KMS-11 (cell line): ENCODE data around the gene SLC12A9.

Experiments
- H2AFZ ChIP-seq: fragments of 200-600 bp; sonication (generic); 2 replicates; pipeline ENCODE4 v1.6.1; 2016; ENCODE audit warnings: antibody characterized with exemption, mixed run types, low read depth
- H3K27ac ChIP-seq: fragments of 200-600 bp; sonication (generic); 2 replicates; pipeline ENCODE4 v1.6.1; 2016; ENCODE audit warnings: mild to moderate bottlenecking, mixed run types
- H3K27me3 ChIP-seq: fragments of 200-600 bp; sonication (generic); 2 replicates; pipeline ENCODE4 v1.6.1; 2017; ENCODE audit warnings: mild to moderate bottlenecking, low read depth, mixed run types, moderate library complexity; ENCODE audit not compliant: insufficient read depth
- H3K36me3 ChIP-seq: fragments of 200-600 bp; sonication (generic); 2 replicates; pipeline ENCODE4 v1.6.1; 2017; ENCODE audit warnings: mild to moderate bottlenecking, mixed run types; ENCODE audit not compliant: insufficient read depth
- H3K4me1 ChIP-seq: fragments of 200-600 bp; sonication (generic); 2 replicates; pipeline ENCODE4 v1.6.1; 2016; ENCODE audit warnings: mild to moderate bottlenecking, low read depth, mixed run types; ENCODE audit not compliant: poor library complexity, severe bottlenecking
- H3K4me2 ChIP-seq: fragments of 200-600 bp; sonication (generic); 2 replicates; pipeline ENCODE4 v1.7.0; 2016; ENCODE audit warnings: mild to moderate bottlenecking, mixed run types
- H3K4me3 ChIP-seq: fragments of 200-600 bp; sonication (generic); IDR thresholded peaks from 2 replicates; pipeline ENCODE4 v1.6.1; 2017; ENCODE audit warnings: low read depth, low read length, mixed read lengths; ENCODE audit not compliant: insufficient read depth
- H3K79me2 ChIP-seq: fragments of 200-600 bp; sonication (generic); 2 replicates; pipeline ENCODE4 v1.6.1; 2016; ENCODE audit warnings: low read depth, mixed run types; ENCODE audit not compliant: insufficient read depth
- H3K9ac ChIP-seq: fragments of 200-600 bp; sonication (generic); 2 replicates; pipeline ENCODE4 v1.6.1; 2016; ENCODE audit warnings: mild to moderate bottlenecking, mixed run types
- H4K20me1 ChIP-seq: fragments of 200-600 bp; sonication (generic); 2 replicates; pipeline ENCODE4 v1.6.1; 2016; ENCODE audit warnings: mild to moderate bottlenecking, mixed run types; ENCODE audit not compliant: insufficient read depth
- CTCF ChIP-seq: fragments of 200-600 bp; sonication (generic); conservative IDR thresholded peaks from 2 replicates; pipeline ENCODE4 v1.6.1; 2017; ENCODE audit warnings: low read depth, mild to moderate bottlenecking, antibody characterized with exemption, low read length, moderate library complexity, mixed read lengths

Gene SLC12A9

GRCh38 chr7:100856871-100857282 is 4.4 kb downstream of the SLC12A9 start:
- Histone ChIP-seq H3K36me3 (no peaks in the 10 kb centered on the region), H3K9ac (no peak overlapping the region), H3K27me3 (no peaks in the 10 kb centered on the region), H2AFZ (no peak overlapping the region), H3K4me2 (no peak overlapping the region), H3K4me1 (peaks cover under 1% of the 10 kb centered on the region), H3K79me2 (peaks cover 5% of the 10 kb centered on the region; the same call in 1 of the 2 replicates), H3K4me3 (no peak overlapping the region), H4K20me1 (no peaks in the 10 kb centered on the region), H3K27ac (no peak overlapping the region)
- no peak for TF ChIP-seq CTCF

- no peaks in the 10 kb centered on the region for H3K4me1 ChIP-seq
- H4K20me1 ChIP-seq: no peaks in the 10 kb centered on the region
- no peak overlapping the region for H3K4me2 ChIP-seq
- H3K79me2 ChIP-seq: no peaks in the 10 kb centered on the region
- H3K27me3 ChIP-seq: no peaks in the 10 kb centered on the region
- H3K9ac ChIP-seq: no peak overlapping the region
- H2AFZ ChIP-seq: no peak overlapping the region
- no peak for TF ChIP-seq CTCF
- no peak overlapping the region for H3K27ac ChIP-seq
- H3K4me3 ChIP-seq: no peak overlapping the region
- no peaks in the 10 kb centered on the region for H3K36me3 ChIP-seq
Measured at GRCh38 chr7:100859856-100860255, 7.3 kb downstream of the SLC12A9 start.

- Histone ChIP-seq H3K9ac (no peak overlapping the region), H3K4me1 (no peaks in the 10 kb centered on the region), H4K20me1 (no peaks in the 10 kb centered on the region), H3K27ac (no peak overlapping the region), H3K36me3 (no peaks in the 10 kb centered on the region), H3K79me2 (no peaks in the 10 kb centered on the region), H3K27me3 (no peaks in the 10 kb centered on the region), H3K4me2 (no peak overlapping the region), H2AFZ (no peak overlapping the region), H3K4me3 (no peak overlapping the region)
- no peak for TF ChIP-seq CTCF
Measured at GRCh38 chr7:100860702-100861615, 8.4 kb downstream of the SLC12A9 start.

GRCh38 chr7:100861616-100861985 is 9.1 kb downstream of the SLC12A9 start:
- Histone ChIP-seq H3K9ac (no peak overlapping the region), H3K27me3 (no peaks in the 10 kb centered on the region), H4K20me1 (no peaks in the 10 kb centered on the region), H3K4me1 (no peaks in the 10 kb centered on the region), H3K27ac (no peak overlapping the region), H3K4me2 (no peak overlapping the region), H3K4me3 (no peak overlapping the region), H3K36me3 (no peaks in the 10 kb centered on the region), H3K79me2 (no peaks in the 10 kb centered on the region), H2AFZ (no peak overlapping the region)
- TF ChIP-seq CTCF: no peak
